EH (cell line): Measurements from ENCODE around the gene ATP6V1C2.
A peak's percentile ranks its signal among the peaks of the same experiment; 100 is the strongest.

Experiments
- DNase-seq: peaks from one replicate; pipeline ENCODE4 v3.0.0-alpha.2; 2015; ENCODE audit warnings: low read depth

The ATP6V1C2 gene

DNA sequence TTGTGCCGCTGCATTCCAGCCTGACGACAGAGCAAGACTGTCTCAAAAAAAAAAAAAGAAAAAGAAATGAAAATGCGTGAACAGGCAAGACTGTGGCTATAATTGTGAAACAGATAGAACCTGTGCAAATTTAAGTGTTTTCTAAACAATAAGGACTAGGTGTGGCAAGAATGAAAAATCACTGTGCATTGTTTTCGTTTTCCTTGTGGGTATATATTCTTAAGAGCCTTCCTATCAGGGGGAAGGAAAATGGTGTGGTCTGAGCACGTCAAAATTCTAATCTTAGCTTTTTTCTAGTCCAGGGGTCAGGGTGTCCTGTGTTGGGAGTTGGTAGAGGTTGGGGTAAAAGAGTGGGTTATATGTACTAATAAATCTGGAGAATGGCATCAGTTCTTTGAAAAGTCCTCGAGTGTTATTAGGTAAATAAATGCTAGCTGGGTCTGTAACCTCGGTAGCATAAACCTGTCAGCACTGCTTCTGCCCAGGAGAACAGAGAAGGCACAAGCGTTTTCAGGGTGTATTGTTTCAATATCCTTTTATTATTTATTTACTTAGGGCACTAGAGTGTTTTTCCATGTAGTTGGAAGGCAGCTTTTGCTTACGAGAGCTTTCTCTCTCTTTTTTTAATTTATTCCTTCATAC, 11.6 kb downstream of the ATP6V1C2 start:
- DNase-seq, result no peak

DNA sequence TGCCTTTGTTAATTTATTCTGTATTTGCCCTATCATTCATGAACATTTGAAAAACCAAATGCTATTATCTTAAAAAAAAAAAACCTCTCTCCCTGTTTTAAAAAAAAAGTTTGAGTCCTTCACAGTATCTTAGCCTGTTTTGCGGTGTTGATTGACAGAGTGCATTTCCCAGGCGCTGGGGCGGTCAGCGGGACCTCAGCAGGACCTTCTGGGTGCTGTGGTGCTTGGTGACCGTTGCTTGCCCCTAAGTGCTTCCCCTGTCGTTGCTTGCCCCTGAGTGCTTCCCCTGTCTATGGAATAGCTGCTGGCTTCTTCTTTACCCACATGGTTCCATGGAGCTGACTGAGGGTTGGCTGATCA, 12.1 kb downstream of the ATP6V1C2 start:
- no peak for DNase-seq

DNA sequence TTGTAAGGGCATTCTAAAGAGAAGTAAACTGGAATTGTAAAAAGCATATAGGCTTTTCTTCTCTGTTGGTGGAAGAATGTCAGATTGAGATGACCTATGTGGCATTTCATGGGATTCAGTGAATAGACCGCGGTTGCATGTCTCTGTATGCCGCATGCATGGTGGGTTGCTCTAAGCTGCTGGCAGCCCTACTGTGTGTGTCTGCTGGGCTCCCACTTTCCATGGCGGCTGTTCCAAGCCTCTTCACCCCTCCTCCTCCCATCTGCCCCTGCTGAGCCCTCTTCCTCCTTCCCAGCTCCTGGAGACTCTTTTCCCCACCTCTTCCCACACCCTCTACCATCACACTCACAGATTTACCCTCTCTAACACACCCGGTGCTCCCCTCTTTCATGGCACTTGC, 12.6 kb downstream of the ATP6V1C2 start:
- no peak for DNase-seq

DNA sequence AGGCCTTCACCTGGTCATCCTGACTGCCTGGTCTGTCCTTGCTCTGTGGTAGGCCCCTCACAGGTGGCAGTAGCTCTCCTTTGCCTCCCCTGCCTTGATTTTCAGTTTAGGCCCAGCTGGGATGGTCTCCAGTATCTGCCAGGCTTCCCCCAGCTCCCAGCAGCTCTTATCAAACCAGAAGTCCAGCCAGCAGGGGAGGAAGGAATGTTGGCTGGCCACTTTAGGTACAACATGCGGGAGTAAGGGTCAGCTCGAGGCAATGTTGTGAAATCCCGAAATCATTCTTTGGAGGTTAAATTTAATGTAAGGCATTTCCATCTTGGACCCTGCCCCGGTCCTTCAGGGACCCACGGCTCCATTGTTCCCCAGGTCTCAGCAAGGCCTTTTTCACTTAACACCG, 16.8 kb downstream of the ATP6V1C2 start:
- DNase-seq, result no peak

DNA sequence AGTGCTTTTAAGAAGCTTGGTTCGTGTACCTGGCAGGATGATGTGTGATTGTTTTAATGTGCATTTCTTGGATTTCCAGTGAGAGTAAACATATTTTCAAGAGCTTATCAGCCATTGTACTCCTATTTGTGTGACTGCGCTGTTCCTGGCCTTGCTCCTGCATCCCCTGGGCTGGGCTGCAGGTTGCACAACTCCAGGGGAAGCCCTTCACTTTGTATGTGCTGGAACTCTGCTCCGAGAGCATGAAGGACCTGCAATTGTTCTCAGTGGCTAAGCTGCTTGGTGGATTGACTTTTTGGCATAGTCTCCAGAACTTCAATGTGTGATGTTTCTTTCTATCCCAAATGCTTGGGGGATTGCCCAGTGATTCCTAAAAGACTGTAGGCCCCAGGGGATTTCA, 18.8 kb downstream of the ATP6V1C2 start:
- no peak for DNase-seq

DNA sequence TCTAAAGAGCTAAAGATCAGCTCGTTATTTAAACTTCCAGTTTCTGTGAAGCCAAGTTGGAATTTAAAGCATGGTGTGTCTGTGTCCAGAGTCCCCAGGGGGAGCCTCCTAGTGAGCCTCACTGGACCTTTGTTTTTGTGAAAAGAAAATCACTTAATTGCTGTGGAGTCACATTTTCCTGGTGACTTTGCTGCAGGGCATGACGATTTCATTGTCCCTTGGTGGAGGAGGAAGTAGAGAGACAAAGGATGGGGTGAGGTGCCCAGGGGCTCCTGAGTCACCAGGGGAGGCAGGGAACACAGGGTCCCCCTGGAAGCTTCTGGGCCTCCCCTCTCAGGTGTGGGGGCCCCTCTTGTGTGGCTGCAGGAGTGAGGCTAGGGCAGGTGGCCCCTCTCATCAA, 19.7 kb downstream of the ATP6V1C2 start:
- no peak for DNase-seq

DNA sequence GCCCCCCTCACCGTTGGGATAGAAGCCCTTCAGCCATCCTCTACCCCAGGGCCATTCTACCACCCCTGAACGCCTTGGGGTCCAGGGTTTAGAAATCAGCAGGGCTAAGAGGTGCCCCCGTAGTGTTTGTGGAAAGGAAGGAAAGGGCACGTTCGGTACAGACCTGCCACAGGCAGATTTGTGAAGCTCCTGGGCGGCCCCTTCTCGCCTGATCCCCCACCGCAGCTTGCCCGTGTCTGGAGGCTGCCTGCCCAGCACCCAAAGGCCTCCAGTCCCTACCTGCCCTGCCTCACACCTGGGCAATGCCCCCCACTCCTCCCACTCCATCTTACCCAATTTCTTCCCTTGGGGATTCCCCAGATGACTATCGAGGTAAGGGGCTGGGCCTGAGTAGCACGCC, 21.2 kb downstream of the ATP6V1C2 start:
- no peak for DNase-seq

DNA sequence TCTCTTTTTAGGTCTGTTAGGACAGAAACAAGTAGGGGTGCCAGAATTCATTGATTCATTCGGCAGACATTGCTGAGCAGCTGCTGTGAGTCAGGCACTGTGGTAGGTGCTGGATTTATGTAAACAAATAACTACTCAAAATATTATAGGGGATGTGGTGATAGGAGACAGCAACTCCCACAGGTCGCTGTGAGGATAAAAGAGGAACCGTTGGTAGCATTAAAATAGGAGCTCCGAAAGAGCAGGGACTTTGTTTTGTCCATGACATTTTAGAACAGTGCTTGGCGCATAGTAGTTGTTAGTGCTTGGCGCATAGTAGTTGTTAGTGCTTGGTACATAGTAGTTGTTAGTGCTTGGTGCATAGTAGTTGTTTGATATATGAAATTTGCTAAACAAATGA, 29.2 kb downstream of the ATP6V1C2 start:
- peak; percentile 9 for DNase-seq

DNA sequence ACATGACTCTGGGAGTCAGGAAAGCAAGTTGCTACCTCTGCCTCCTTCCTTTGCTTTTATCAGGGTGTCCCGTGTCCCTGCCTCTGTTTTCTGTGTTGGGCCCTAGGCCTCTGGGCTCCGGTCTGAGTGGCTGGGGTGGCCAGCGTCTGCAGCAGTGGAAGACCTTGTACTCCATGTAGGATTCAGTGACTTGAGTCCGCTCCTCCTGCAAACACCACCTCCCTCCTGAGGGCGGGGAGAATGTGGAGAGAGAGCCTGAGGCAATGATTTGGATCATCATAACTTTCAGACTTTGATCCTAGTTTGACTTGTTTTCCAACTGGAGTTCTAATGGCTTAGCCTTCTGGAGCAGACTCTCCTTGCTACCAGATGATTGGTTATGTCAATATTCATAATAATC, 30.8 kb downstream of the ATP6V1C2 start:
- no peak for DNase-seq

DNA sequence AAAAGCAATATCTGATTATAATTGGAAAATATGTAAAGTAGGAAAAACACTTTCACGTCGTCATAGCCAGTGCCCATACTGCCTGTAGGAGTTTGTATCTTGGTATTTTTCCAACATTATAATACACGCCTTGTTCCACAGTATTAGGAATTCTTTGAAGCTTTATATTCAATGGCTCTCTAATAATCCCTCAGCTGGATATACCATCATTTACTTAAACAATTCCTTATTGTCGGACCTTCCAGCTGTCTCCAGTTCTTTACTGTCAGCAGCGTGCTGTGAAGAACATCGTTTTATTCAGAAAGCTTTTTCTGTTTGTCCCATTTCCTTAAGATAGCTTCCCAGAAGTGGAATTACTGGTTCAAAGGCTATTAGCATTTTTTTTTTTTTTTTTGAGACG, 31.7 kb downstream of the ATP6V1C2 start:
- no peak for DNase-seq

DNA sequence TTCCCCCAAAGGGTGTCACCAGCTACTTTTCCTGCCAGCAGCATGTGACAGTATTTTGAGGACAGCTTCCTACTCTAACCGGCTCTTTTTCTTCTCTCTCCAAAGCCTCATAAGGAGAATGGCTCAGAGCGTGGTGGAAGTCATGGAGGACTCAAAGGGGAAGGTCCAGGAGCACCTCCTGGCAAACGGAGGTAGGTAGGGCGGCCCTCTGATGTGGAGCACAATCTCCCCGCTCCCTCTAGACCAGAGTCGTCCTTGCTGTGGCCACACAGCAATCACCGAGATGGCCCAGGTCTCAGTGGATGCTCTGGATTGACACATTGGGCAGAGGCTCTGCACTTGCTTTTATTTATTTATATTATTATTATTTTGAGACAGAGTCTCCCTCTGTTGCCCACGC, 32.4 kb downstream of the ATP6V1C2 start:
- DNase-seq, result no peak

DNA sequence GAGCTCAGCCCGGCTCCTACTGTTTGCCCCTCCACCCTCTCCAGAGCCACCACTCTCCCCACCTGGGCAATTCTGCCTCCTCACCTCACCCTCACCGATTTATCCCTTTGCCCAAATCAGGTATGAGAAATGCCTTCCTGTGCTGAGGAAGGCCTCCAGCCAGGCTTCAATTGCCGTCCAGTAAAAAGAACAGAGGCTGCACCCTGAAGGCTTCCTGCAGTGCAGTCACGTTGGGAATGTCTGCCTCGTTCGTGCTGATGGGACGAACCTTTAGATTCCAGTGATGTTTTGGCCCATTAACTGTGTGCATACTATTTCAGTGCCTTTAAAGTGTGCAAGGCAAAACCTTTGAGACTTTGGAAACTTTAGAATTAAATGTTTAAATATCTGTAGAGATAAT, 34.2 kb downstream of the ATP6V1C2 start:
- DNase-seq, result no peak

DNA sequence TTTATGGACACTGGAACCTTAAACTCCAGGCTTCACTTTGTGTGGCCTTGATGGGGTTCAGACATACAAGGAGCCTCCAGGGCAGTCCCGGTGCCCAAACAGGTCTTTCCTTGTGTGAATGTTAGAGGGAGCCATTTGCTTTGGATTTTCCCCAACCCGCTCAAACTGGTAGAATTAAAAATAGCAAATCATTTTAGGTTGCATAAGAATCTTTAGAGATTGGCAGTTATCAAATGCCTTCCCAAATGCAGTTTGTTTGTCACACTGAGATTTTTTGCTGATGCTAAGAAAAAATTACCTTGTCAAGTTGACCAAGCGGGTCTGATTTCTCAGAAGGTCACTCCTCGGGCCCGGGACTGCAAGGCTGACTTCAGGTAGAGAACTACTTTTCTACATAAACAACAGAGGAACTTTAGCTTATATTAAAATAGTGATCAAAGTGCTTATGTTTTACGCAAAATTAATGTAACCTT, 36.4 kb downstream of the ATP6V1C2 start:
- DNase-seq, result no peak

DNA sequence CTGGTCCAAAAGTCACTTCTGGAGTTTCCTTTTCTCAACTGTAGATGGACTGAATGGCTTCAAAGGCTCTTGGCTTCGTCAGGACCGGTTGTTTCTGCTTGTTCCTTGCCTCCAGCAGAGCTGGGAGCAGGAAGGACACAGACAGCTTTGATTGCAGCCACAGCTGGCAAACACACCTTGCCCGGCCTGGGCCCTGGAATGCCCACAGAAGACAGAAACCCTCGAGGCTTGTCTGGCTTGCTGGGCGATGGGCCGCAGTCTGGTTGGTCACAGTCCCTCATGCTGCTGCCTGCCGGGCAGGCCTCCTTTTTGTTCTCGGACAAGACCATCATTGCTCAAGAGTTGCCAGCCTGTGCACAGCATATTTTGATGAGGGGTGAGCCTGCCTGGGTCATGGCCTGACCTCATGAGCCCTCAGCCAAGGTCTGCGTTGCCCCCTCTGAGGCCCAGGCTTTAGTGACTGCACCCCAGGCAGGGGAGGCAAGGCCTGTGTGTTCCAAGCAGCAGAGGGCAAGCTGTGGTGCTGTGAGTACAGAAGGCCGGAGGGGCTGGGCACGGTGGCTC, 37.8 kb downstream of the ATP6V1C2 start:
- no peak for DNase-seq

DNA sequence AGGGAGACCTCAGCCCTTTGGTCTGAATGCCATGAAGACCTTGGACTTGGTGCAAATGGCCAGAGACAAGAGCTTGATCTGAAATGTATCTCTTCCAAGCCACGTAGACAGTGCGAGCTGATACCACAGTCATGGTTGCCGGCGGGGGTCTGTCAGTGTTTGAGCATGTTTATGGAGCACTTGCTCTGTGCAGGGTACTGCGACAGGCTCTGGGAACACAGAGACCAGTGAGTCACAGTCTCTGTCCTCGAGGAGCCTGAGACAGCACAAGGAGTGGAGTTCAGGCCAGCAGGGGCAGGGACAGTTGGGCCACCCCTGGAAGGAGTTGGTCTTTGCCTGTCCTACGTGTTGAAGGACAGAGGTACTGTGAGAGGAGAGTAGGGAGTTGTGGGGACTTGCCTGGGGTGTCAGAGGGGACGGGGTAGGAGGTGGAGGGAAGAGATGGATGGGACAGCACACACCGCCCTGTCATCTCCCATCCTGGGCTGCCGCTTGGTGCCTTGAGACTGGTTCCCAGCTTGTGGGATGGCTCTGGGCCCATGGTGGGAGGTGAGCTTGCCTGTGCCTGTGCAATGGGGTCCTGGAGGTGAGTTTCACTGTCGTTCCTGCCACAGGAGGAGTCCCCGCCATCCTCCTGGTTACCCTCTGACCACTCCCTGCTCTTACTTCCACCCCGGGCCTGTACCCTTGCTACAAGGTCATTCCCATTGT, 39.5 kb downstream of the ATP6V1C2 start:
- no peak for DNase-seq

DNA sequence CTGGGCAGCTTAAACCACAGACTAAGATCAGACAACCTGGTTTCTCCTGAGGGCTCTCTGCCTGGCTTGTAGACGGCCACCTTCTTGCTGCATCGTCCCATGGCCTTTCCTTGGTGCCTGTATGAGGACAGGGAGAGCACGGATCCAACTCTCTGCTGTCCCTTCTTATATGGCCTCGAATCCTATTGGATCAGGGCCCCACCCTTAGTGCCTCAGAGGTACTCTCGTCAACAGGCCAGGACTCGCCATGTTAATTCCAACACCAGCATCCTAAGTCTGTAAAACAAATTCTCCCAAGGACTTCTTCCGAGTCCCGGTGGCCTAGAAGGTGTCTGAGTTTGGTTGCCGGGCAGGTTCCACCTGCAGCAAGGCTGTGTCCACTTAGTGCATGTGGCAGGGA, 40.2 kb downstream of the ATP6V1C2 start:
- no peak for DNase-seq

DNA sequence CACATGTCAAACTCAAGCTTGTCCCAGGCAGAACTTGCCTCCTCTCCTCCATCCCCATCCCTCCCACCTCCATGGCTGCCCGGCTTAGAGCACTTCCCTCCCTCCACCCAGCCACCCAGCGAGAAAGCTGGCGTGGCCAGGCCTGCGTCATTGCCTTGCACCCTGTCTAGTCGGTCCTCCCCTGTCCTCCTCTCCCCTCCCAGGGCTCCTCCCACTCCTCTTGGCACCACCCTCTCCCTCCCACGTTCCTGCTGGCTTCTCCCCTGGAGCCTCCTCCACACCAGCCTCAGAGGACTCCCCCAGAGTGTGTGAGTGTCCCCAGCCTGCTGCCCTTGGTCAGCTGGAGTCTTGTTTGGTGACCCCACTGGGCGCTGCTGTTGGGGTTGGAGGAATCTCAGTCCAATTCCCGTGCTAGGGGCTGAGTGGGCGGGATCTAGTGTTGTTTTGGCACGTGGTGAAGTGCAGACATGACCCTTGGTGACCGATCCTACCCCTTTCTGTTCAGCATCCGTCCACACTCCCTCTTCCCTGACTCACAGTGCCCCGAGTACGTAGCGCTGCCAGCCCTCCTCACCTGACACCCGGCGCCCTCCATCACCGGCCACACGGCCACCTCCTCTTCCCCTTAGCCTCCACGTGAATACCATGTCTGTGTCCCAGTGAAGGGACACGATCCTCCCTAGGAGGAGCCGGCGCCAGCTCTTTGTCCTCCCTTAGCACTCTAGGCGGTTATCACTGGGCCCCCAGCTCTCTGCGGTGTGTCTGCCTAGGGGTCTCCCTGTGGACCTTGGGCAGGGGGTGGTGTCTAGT, 41.4 kb downstream of the ATP6V1C2 start:
- DNase-seq, result peak; percentile 18

DNA sequence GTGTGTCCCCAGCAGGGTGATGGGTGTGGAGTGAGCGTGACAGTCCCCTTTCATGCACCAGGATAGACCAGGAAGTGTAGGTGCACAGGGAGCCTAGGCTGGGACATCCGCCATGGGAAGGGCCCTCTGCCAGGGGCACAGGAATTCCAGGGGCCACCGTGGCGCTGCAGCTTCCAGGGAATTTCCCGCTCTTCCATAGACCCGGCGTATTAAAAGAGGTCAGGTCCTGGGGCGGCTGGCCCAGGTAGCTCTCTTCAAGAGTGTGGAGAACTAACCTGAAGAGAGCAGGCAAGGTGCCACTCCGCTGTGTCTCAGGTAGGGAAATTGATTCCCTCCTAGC, 42.0 kb downstream of the ATP6V1C2 start:
- no peak for DNase-seq

DNA sequence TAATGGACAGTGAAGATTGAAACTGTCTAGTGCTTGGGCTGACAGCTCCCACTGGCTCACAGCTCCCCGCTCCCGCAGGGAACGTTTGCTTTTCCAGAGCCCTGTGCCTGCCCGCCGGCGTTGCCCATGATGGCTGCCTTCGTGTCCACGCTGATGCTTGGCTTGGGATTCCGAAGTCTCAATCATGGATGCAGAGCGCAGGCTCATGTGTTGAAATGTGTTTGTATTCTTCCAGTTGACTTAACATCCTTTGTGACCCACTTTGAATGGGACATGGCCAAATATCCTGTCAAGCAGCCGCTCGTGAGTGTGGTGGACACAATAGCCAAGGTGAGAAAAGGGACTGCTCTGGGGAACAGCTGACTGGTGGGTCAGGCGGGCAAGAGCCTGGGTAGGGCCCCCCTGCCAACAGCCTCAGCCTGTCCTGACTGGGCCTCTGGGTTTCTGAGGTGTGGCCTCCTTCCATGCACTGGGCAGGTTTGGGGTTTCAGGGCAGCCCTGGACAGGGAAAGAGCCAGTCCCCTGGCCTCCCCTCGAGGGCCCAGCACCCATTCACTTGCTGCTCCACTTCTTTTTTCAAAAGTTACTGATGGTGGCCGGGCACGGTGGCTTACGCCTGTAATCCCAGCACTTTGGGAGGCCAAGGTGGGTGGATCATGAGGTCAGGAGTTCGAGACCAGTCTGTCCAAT, 42.8 kb downstream of the ATP6V1C2 start:
- no peak for DNase-seq

DNA sequence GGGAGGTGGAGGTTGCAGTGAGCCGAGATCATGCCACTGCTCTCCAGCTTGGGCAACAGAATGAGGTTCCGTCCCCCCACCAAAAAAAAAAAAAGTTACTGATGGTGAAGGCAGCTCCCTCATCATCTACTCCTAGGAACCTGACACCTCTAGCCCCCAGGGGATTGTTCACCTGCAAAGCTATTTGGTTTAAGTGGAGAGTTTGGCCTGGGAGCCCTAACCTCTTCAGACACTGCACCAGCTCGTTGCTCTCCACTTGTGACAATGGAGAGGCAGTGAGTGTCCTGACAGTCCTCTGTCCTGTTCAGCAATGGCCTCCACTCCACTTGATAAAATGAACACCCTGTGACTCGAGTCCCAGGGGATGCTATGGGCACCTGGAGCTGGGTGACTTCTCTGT, 43.5 kb downstream of the ATP6V1C2 start:
- no peak for DNase-seq

DNA sequence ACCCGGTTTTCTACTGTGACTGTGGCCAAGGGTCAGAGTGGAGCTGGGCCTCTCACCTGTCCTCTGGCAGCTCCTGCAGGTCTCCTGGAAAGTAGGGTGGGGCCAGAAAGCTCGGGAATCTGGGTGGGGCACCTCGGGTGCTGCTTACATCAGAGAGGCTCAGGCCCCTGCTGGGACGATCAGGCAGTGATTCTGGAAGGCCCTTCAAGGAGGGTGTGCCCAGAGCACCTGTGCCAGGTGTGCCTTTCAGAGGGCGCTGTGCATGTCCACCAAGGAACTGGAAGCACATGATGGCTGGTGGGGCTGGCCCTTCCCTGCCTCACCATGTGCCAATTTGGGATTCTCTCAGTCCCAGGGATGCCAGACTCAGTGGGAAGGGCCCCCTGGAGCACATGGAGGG, 44.0 kb downstream of the ATP6V1C2 start:
- DNase-seq, result no peak

DNA sequence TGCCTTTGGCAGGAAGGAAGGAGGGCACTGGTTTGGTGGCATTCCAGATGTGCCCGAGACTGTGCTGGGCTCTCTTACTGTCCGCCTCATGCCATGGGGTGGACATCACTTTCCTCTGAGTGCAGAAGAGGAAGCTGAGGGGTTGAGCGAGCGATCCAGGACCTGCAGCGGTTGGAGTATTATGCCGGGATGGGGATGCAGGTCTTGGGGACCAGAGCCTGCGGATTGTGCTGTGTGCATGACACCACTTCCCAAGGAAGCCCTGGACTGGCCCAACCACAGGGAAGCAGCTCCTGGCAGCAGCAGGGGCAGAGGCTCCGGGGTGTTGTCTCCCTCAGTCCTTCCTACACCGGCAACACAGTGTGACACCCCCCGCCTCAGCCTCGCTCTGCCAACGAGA, 44.5 kb downstream of the ATP6V1C2 start:
- DNase-seq, result no peak
